ENCODE data around the gene CNTF.

- TF ChIP-seq EZH2 (IDR thresholded peaks at IDR 0.05; ENCODE audit: borderline replicate concordance), result no peak
- TF ChIP-seq CTCF (IDR thresholded peaks at IDR 0.05; ENCODE audit: poor library complexity), result no peak
- TF ChIP-seq EZH2phosphoT487 (IDR thresholded peaks at IDR 0.05; ENCODE audit: low read depth, severe bottlenecking, unreplicated experiment), result no peak
Observed at GRCh38 chr11:58600510-58600909, 22.0 kb upstream of the CNTF start.
